GM19452 (cell line): Measurements from ENCODE around the gene A2ML1.
"Not testable (repeated sequence)": the region's sequence is repeated elsewhere in the genome, so short reads cannot be mapped to it uniquely, and the experiment has no call there.

Experiments used
- ATAC-seq: cut with Tn5 transposase; IDR thresholded peaks from one replicate; pipeline ENCODE4 v1.9.1; 2021; ENCODE audit not compliant: unreplicated experiment

Gene A2ML1

GRCh38 chr12:8903646-8904045, 81.2 kb downstream of the A2ML1 start:
- no peak for ATAC-seq

GRCh38 chr12:8904665-8905064, 82.2 kb downstream of the A2ML1 start:
- ATAC-seq = no peak

- no peak for ATAC-seq
Observed at GRCh38 chr12:8905546-8905945, 83.1 kb downstream of the A2ML1 start.

- no peak for ATAC-seq
Observed at GRCh38 chr12:8906266-8907180, 84.1 kb downstream of the A2ML1 start.

GRCh38 chr12:8907513-8907912, 85.1 kb downstream of the A2ML1 start:
- no peak for ATAC-seq

- ATAC-seq = no peak
Observed at GRCh38 chr12:8909752-8910151, 87.3 kb downstream of the A2ML1 start.

GRCh38 chr12:8911606-8912268, 89.3 kb downstream of the A2ML1 start:
- no peak for ATAC-seq

GRCh38 chr12:8912914-8913313, 90.5 kb downstream of the A2ML1 start:
- no peak for ATAC-seq

- no peak for ATAC-seq
Observed at GRCh38 chr12:8913702-8914032, 91.2 kb downstream of the A2ML1 start.

- not testable (repeated sequence) for ATAC-seq
Observed at GRCh38 chr12:8914033-8914715, 91.8 kb downstream of the A2ML1 start, which contains the start of gene PHC1. Gene PHC1, plus strand, starts transcription at chr12:8914509. Its CDS starts 3,169 bp downstream, at chr12:8917678.

GRCh38 chr12:8914716-8915526, 92.5 kb downstream of the A2ML1 start:
- no peak for ATAC-seq

GRCh38 chr12:8916154-8916553, 93.7 kb downstream of the A2ML1 start:
- no peak for ATAC-seq

- ATAC-seq = no peak
Observed at GRCh38 chr12:8917031-8917430, 94.6 kb downstream of the A2ML1 start.

- ATAC-seq = no peak
Observed at GRCh38 chr12:8917751-8918150, 95.3 kb downstream of the A2ML1 start.

- not testable (repeated sequence) for ATAC-seq
Observed at GRCh38 chr12:8919643-8920042, 97.2 kb downstream of the A2ML1 start.

GRCh38 chr12:8922544-8922943, 100.1 kb downstream of the A2ML1 start:
- no peak for ATAC-seq
